Measurements from ENCODE around the gene FREM3. TPM values are rescaled to one million over a fixed set of nuclear protein-coding genes. Genes with fewer than 3 reads are reported as not detected.

Gene FREM3
- total RNA-seq, 2 experiments from 2014 or later = not detected

GRCh38 chr4:143701365-143701764, 890 bp upstream of the FREM3 start:
- ATAC-seq (ENCODE audit: poor library complexity) (no peak), DNase-seq (peak in 2 of 14 experiments; percentile 22 to 43)
- peaks cover 0 to 22% of the 10 kb centered on the region in 2 experiments for H3K9me3 ChIP-seq (ENCODE audit: control insufficient read depth in 1 of 2, insufficient read depth in 1 of 2, low read length in 2 of 2)
- peaks cover 21% of the 10 kb centered on the region for H3K4me1 ChIP-seq (ENCODE audit: insufficient read depth, low read length)
- H3K27ac ChIP-seq (ENCODE audit: low read depth in 1 of 2, low read length in 2 of 2) = no peak overlapping the region
- ChIA-PET CTCF (interaction anchor here (0.6 kb wide), 1 partner anchor 58 kb away, joined by 5 read pairs; no protein-coding TSS in a partner anchor), POLR2A (no interaction called here)
- H3K4me3 Mint-ChIP-seq = no peak overlapping the region
- H3K4me3 ChIP-seq (ENCODE audit: low read length) = no peak overlapping the region
- H3K9me3 Mint-ChIP-seq = no peaks in the 10 kb centered on the region
- intact Hi-C loops (cut with DNase I, micrococcal nuclease) = no loop called here
- no peak overlapping the region for H3K27ac Mint-ChIP-seq
- no peaks in the 10 kb centered on the region for H3K36me3 ChIP-seq (ENCODE audit: insufficient read depth, low read length)
- peaks cover 9% of the 10 kb centered on the region for H3K4me1 Mint-ChIP-seq (ENCODE audit: low read depth)
- H3K27me3 ChIP-seq (ENCODE audit: control insufficient read depth in 1 of 2, insufficient read depth in 2 of 2, low read length in 2 of 2) = peaks cover 22 to 35% of the 10 kb centered on the region in 2 experiments
- no peak for TF ChIP-seq CTCF (IDR thresholded peaks at IDR 0.05)
- no peaks in the 10 kb centered on the region for H3K36me3 Mint-ChIP-seq (ENCODE audit: low read depth)
- peaks cover 64% of the 10 kb centered on the region for H3K27me3 Mint-ChIP-seq

GRCh38 chr4:143700046-143700415, 444 bp downstream of the FREM3 start:
- H3K4me3 ChIP-seq (ENCODE audit: low read length) = no peak overlapping the region
- CTCF ChIA-PET = no interaction called here
- intact Hi-C loops (cut with DNase I, micrococcal nuclease) = no loop called here

GRCh38 chr4:143699331-143700045, 987 bp downstream of the FREM3 start:
- ATAC-seq (ENCODE audit: poor library complexity) = no peak
- H3K4me3 ChIP-seq (ENCODE audit: low read length) = no peak overlapping the region
- Mint-ChIP-seq H3K4me3 (no peak overlapping the region), H3K27ac (no peak overlapping the region), H3K36me3 (ENCODE audit: low read depth) (no peaks in the 10 kb centered on the region), H3K27me3 (peaks cover 63% of the 10 kb centered on the region), H3K4me1 (ENCODE audit: low read depth) (peaks cover 9% of the 10 kb centered on the region), H3K9me3 (peaks cover 2% of the 10 kb centered on the region)
- no peak overlapping the region for H3K27ac ChIP-seq (ENCODE audit: low read depth in 1 of 2, low read length in 2 of 2)
- ChIA-PET POLR2A (no interaction called here), CTCF (no interaction called here)
- intact Hi-C loops (cut with DNase I, micrococcal nuclease) = no loop called here
- H3K9me3 ChIP-seq (ENCODE audit: control insufficient read depth in 1 of 2, insufficient read depth in 1 of 2, low read length in 2 of 2) = peaks cover 0 to 22% of the 10 kb centered on the region in 2 experiments
- no peak for DNase-seq
- peaks cover 22 to 35% of the 10 kb centered on the region in 2 experiments for H3K27me3 ChIP-seq (ENCODE audit: control insufficient read depth in 1 of 2, insufficient read depth in 2 of 2, low read length in 2 of 2)
- no peaks in the 10 kb centered on the region for H3K36me3 ChIP-seq (ENCODE audit: insufficient read depth, low read length)
- TF ChIP-seq CTCF (IDR thresholded peaks at IDR 0.05) = no peak
- H3K4me1 ChIP-seq (ENCODE audit: insufficient read depth, low read length) = peaks cover 21% of the 10 kb centered on the region

More at GRCh38 chr4:143700046-143700415, 444 bp downstream of the FREM3 start:
- peaks cover 2% of the 10 kb centered on the region for H3K9me3 Mint-ChIP-seq
- DNase-seq (no peak), ATAC-seq (ENCODE audit: poor library complexity) (no peak)
- Histone ChIP-seq H3K4me1 (ENCODE audit: insufficient read depth, low read length) (peaks cover 21% of the 10 kb centered on the region), H3K27me3 (ENCODE audit: control insufficient read depth in 1 of 2, insufficient read depth in 2 of 2, low read length in 2 of 2) (peaks cover 22 to 35% of the 10 kb centered on the region in 2 experiments), H3K9me3 (ENCODE audit: control insufficient read depth in 1 of 2, insufficient read depth in 1 of 2, low read length in 2 of 2) (peaks cover 0 to 22% of the 10 kb centered on the region in 2 experiments), H3K27ac (ENCODE audit: low read depth in 1 of 2, low read length in 2 of 2) (no peak overlapping the region), H3K36me3 (ENCODE audit: insufficient read depth, low read length) (no peaks in the 10 kb centered on the region)
- TF ChIP-seq CTCF (IDR thresholded peaks at IDR 0.05) = no peak
- no peak overlapping the region for H3K4me3 Mint-ChIP-seq
- H3K4me1 Mint-ChIP-seq (ENCODE audit: low read depth) = peaks cover 9% of the 10 kb centered on the region
- H3K27me3 Mint-ChIP-seq = peaks cover 64% of the 10 kb centered on the region
- no peak overlapping the region for H3K27ac Mint-ChIP-seq
- POLR2A ChIA-PET = no interaction called here
- H3K36me3 Mint-ChIP-seq (ENCODE audit: low read depth) = no peaks in the 10 kb centered on the region

All from CD4-positive, alpha-beta T cell (primary cell).